Heart right ventricle (tissue), 16 donors: ENCODE data around the gene MMP24. TPM values are rescaled to one million over a fixed set of nuclear protein-coding genes. Genes with fewer than 3 reads are reported as not detected.

Source experiments
- ATAC-seq, 8 donors: fragments of 200-7000 bp; cut with Tn5 transposase; one replicate each; pipeline ENCODE4 v1.9.1; 2020; ENCODE audit warnings: mild to moderate bottlenecking in 8 of 8, moderate library complexity in 8 of 8, moderate number of reproducible peaks in 1 of 8
- DNase-seq, 2 donors: peaks; one replicate each; pipeline ENCODE4 v3.0.0-alpha.2; 2020
- H3K27ac ChIP-seq, 10 donors: fragments of 200-600 bp; sonication (generic) in 2 of 10; one replicate each; pipeline versions ENCODE4 v1.5.0 to v1.8.0; 2020 to 2022; ENCODE audit warnings: mild to moderate bottlenecking in 3 of 10
- H3K27me3 ChIP-seq, 7 donors: fragments of 200-600 bp; one replicate each; pipeline ENCODE4 v1.8.0; 2021 to 2022; ENCODE audit warnings: mild to moderate bottlenecking in 2 of 7
- H3K36me3 ChIP-seq, 9 donors: fragments of 200-600 bp; sonication (generic) in 1 of 9; one replicate each; pipeline versions ENCODE4 v1.5.0 to v1.8.0; 2020 to 2022; ENCODE audit warnings: mild to moderate bottlenecking in 2 of 9
- H3K4me1 ChIP-seq, 9 donors: fragments of 200-600 bp; sonication (generic) in 1 of 9; one replicate each; pipeline versions ENCODE4 v1.5.0 to v1.8.0; 2020 to 2022; ENCODE audit warnings: mild to moderate bottlenecking in 4 of 9
- H3K4me3 ChIP-seq, 10 donors: fragments of 200-600 bp; sonication (generic) in 2 of 10; one replicate each; pipeline versions ENCODE4 v1.5.0 to v1.8.0; 2020 to 2022; ENCODE audit warnings: mild to moderate bottlenecking in 7 of 10, moderate library complexity in 2 of 10
- H3K9me3 ChIP-seq, 11 donors: fragments of 200-600 bp in 10 of 11; sonication (generic) in 2 of 11; one replicate each; pipeline versions ENCODE4 v1.5.0 to v1.8.0; 2013 to 2022; ENCODE audit warnings: mild to moderate bottlenecking in 2 of 11, control low read depth in 1 of 11, moderate library complexity in 1 of 11
- CTCF ChIP-seq, 9 donors: fragments of 200-600 bp; sonication (generic) in 2 of 9; IDR thresholded peaks; one replicate each; pipeline versions ENCODE4 v1.5.0 to v1.8.0; 2021 to 2022; ENCODE audit warnings: antibody characterized with exemption in 9 of 9, mild to moderate bottlenecking in 5 of 9, moderate library complexity in 1 of 9
- WGBS, 2 donors: extraction: QIAGEN DNeasy Blood & Tissue Kit; methylation state at CpG; one replicate each; pipeline ENCODE4 v1.1.7; 2013; ENCODE audit warnings: inconsistent platforms in 1 of 2; 5-methylcytosine and 5-hydroxymethylcytosine counted together
- intact Hi-C, 10 donors: fragments of 100-400 bp; cut with DNase I; formaldehyde crosslinking; loops; one replicate each; pipeline versions ENCODE4 v1.11.1 to v1.14.2; 2022
- polyA plus RNA-seq, 2 donors: library from polyadenylated mRNA; stranded (reverse); fragments of 200-250 nt; gene quantifications; one replicate each; pipeline ENCODE4 v1.2.3, GENCODE V29; 2013
- total RNA-seq, 10 donors: library from RNA; stranded (reverse); fragmentation: NEBNext Ultra II Directional in 3 of 10; extraction: Animal tissue kit (Norgen Biotek cat#: 25700) in 3 of 10; gene quantifications; one replicate each; pipeline versions ENCODE4 v1.2.1 to v1.2.4, GENCODE V29; 2021 to 2023
- donor health status: Arrhythmogenic right ventricular cardiomyopathy.
- donor health status: ischemic (EF 13 %, LVEDD 7.1; RV severe dilation, severe dysfunction).
- donor health status: healthy with polysubstance abuse.
- donor health status: DM: no; HTN: yes; CAD: no.
- donor health status: DM: no; HTN: no; CAD: no.
- donor health status: ischemic (EF 25% LVEDD 6.9; RV normal size, moderate dysfunction).
- donor health status: ischemic (EF 25% LVEDD 5.7; RV mildly dilated, moderate dysfunction).
- donor health status: healthy.
- donor health status: DM: yes; HTN: yes; CAD: no.
- donor health status: Ischemic cardiomyopathy.
- donor health status: ischemic (EF 35%, LVEDD 5.7; RV mildly dilated, moderate dysfunction).
- donor health status: nonischemic (EF 11% LVEDD 7.7; RV severe dilation, severe dysfunction).
- donor health status: DM: yes; HTN: yes; CAD: no.
- donor health status: PGD.
- donor health status: ischemic (EF 29% LVEDD 5.4; RV normal size, mild dysfunction).
- donor health status: nonischemic (EF 23%, LVEDD 6.1; RV moderate dilation, normal function).

The MMP24 gene
- total and polyA plus RNA-seq, 12 donors = 0.09 to 1.2 (median 0.22) TPM; not detected in 1

- TF ChIP-seq CTCF (IDR thresholded peaks at IDR 0.05) = no peak
- DNase-seq = no peak
- Histone ChIP-seq H3K27me3 (peaks cover 0 to 19% (median 13%) of the 10 kb centered on the region in 7 donors), H3K4me3 (no peak overlapping the region), H3K27ac (no peak overlapping the region), H3K4me1 (peaks cover 0 to 8% (median 0%) of the 10 kb centered on the region in 9 donors), H3K36me3 (peaks cover 0 to 6% (median 0%) of the 10 kb centered on the region in 9 donors), H3K9me3 (no peaks in the 10 kb centered on the region)
- 57 to 64% methylated on average over 8 of the region's 8 CpGs for WGBS, 2 donors
- intact Hi-C loops = no loop called here
- no peak for ATAC-seq
These were observed 70.7 kb downstream of the MMP24 start for GRCh38 chr20:35297155-35297554.

GRCh38 chr20:35297740-35298139, 71.2 kb downstream of the MMP24 start:
- WGBS, 2 donors = 88 to 89% methylated on average over 14 of the region's 14 CpGs
- Histone ChIP-seq H3K9me3 (no peaks in the 10 kb centered on the region), H3K27ac (no peak overlapping the region), H3K4me1 (peaks cover 0 to 8% (median 0%) of the 10 kb centered on the region in 9 donors), H3K36me3 (peaks cover 0 to 12% (median 0%) of the 10 kb centered on the region in 9 donors), H3K27me3 (peaks cover 0 to 15% (median 9%) of the 10 kb centered on the region in 7 donors), H3K4me3 (no peak overlapping the region)
- intact Hi-C loops = no loop called here
- no peak for DNase-seq
- peak in 1 of 8 donors; percentile 24 for ATAC-seq
- no peak for TF ChIP-seq CTCF (IDR thresholded peaks at IDR 0.05)

GRCh38 chr20:35298264-35298663, 71.8 kb downstream of the MMP24 start:
- Histone ChIP-seq H3K4me3 (no peak overlapping the region), H3K36me3 (peaks cover 0 to 13% (median 0%) of the 10 kb centered on the region in 9 donors), H3K27me3 (peaks cover 0 to 14% (median 7%) of the 10 kb centered on the region in 7 donors), H3K27ac (no peak overlapping the region), H3K9me3 (no peaks in the 10 kb centered on the region), H3K4me1 (peaks cover 0 to 8% (median 0%) of the 10 kb centered on the region in 9 donors)
- intact Hi-C loops = no loop called here
- no peak for DNase-seq
- WGBS, 2 donors = 22 to 43% methylated on average over 3 to 5 of the region's 5 CpGs
- ATAC-seq = no peak
- TF ChIP-seq CTCF (IDR thresholded peaks at IDR 0.05) = no peak

GRCh38 chr20:35299780-35300179, 73.3 kb downstream of the MMP24 start:
- no peak for TF ChIP-seq CTCF (IDR thresholded peaks at IDR 0.05)
- no peak overlapping the region for H3K27ac ChIP-seq
- DNase-seq (no peak), ATAC-seq (no peak)
- peaks cover 0 to 15% (median 0%) of the 10 kb centered on the region in 9 donors for H3K4me1 ChIP-seq
- no peaks in the 10 kb centered on the region for H3K9me3 ChIP-seq
- no peaks in the 10 kb centered on the region for H3K27me3 ChIP-seq
- H3K4me3 ChIP-seq = no peak overlapping the region
- WGBS, 2 donors = 68 to 71% methylated on average over 4 of the region's 4 CpGs
- H3K36me3 ChIP-seq = peaks cover 0 to 13% (median 0%) of the 10 kb centered on the region in 9 donors
- intact Hi-C loops = loop anchor here in 5 of 10 donors (5.0 kb wide), 3 partner anchors 138 to 148 kb away; partner anchors contain the start of gene GDF5 (in 2 of the 5)
